ENCODE measurements around the gene POU6F2.

POU6F2 gene

GRCh38 chr7:39127058-39127457 lies 149.3 kb downstream of the POU6F2 start:
- DNase-seq (ENCODE audit: low read depth, low spot score), result no peak

GRCh38 chr7:39128287-39128843 lies 150.7 kb downstream of the POU6F2 start:
- DNase-seq (ENCODE audit: low read depth, low spot score), result no peak

GRCh38 chr7:39130274-39130673 lies 152.6 kb downstream of the POU6F2 start:
- no peak for DNase-seq (ENCODE audit: low read depth, low spot score)

- DNase-seq (ENCODE audit: low read depth, low spot score), result no peak
These were observed 153.3 kb downstream of the POU6F2 start for GRCh38 chr7:39130857-39131526.

GRCh38 chr7:39132306-39132705 lies 154.6 kb downstream of the POU6F2 start:
- no peak for DNase-seq (ENCODE audit: low read depth, low spot score)

GRCh38 chr7:39133088-39133487 lies 155.4 kb downstream of the POU6F2 start:
- no peak for DNase-seq (ENCODE audit: low read depth, low spot score)

GRCh38 chr7:39137480-39137879 lies 159.8 kb downstream of the POU6F2 start:
- DNase-seq (ENCODE audit: low read depth, low spot score), result no peak

- DNase-seq (ENCODE audit: low read depth, low spot score), result no peak
These were observed 165.0 kb downstream of the POU6F2 start for GRCh38 chr7:39142750-39143149.

- no peak for DNase-seq (ENCODE audit: low read depth, low spot score)
These were observed 166.7 kb downstream of the POU6F2 start for GRCh38 chr7:39144420-39144819.

- no peak for DNase-seq (ENCODE audit: low read depth, low spot score)
These were observed 167.6 kb downstream of the POU6F2 start for GRCh38 chr7:39145283-39145682.

- DNase-seq (ENCODE audit: low read depth, low spot score), result no peak
These were observed 168.2 kb downstream of the POU6F2 start for GRCh38 chr7:39145935-39146334.

- no peak for DNase-seq (ENCODE audit: low read depth, low spot score)
These were observed 175.0 kb downstream of the POU6F2 start for GRCh38 chr7:39152701-39153100.

GRCh38 chr7:39153113-39153512 lies 175.4 kb downstream of the POU6F2 start:
- DNase-seq (ENCODE audit: low read depth, low spot score), result no peak

- no peak for DNase-seq (ENCODE audit: low read depth, low spot score)
These were observed 175.9 kb downstream of the POU6F2 start for GRCh38 chr7:39153647-39154046.

GRCh38 chr7:39154815-39155214 lies 177.1 kb downstream of the POU6F2 start:
- no peak for DNase-seq (ENCODE audit: low read depth, low spot score)

GRCh38 chr7:39158367-39158766 lies 180.7 kb downstream of the POU6F2 start:
- DNase-seq (ENCODE audit: low read depth, low spot score), result no peak

- DNase-seq (ENCODE audit: low read depth, low spot score), result no peak
These were observed 184.2 kb downstream of the POU6F2 start for GRCh38 chr7:39161903-39162302.

- DNase-seq (ENCODE audit: low read depth, low spot score), result no peak
These were observed 187.2 kb downstream of the POU6F2 start for GRCh38 chr7:39164887-39165286.

GRCh38 chr7:39168403-39169098 lies 190.8 kb downstream of the POU6F2 start:
- no peak for DNase-seq (ENCODE audit: low read depth, low spot score)

- no peak for DNase-seq (ENCODE audit: low read depth, low spot score)
These were observed 194.4 kb downstream of the POU6F2 start for GRCh38 chr7:39172137-39172536.

GRCh38 chr7:39181398-39181797 lies 203.7 kb downstream of the POU6F2 start:
- DNase-seq (ENCODE audit: low read depth, low spot score), result no peak

- DNase-seq (ENCODE audit: low read depth, low spot score), result no peak
These were observed 206.1 kb downstream of the POU6F2 start for GRCh38 chr7:39183796-39184195.

GRCh38 chr7:39184391-39184790 lies 206.7 kb downstream of the POU6F2 start:
- DNase-seq (ENCODE audit: low read depth, low spot score), result no peak
